H9 (cell line): Measurements from ENCODE around the gene ARL5B. TPM values are rescaled to one million over a fixed set of nuclear protein-coding genes. Genes with fewer than 3 reads are reported as not detected.

ENCODE experiments used
- DNase-seq: peaks from one replicate; pipeline ENCODE4 v3.0.0-alpha.2; 2017
- H2AFZ ChIP-seq: one replicate; pipeline ENCODE4 v1.6.1; 2013; ENCODE audit warnings: mild to moderate bottlenecking, low read length, control low read depth, moderate library complexity
- H2AK5ac ChIP-seq: 2 replicates; pipeline ENCODE4 v1.6.1; 2013; ENCODE audit warnings: low read length, control low read depth, mixed read lengths; ENCODE audit not compliant: insufficient read length
- H2BK120ac ChIP-seq: one replicate; pipeline ENCODE4 v1.6.1; 2013; ENCODE audit warnings: low read depth, mild to moderate bottlenecking, low read length, control low read depth, inconsistent platforms; ENCODE audit not compliant: poor library complexity, severe bottlenecking
- H2BK12ac ChIP-seq: 2 replicates; pipeline ENCODE4 v1.6.1; 2013; ENCODE audit warnings: low read length, control low read depth, mixed read lengths, low read depth; ENCODE audit not compliant: insufficient read length
- H2BK15ac ChIP-seq: 2 replicates; pipeline ENCODE4 v1.6.1; 2013; ENCODE audit warnings: low read depth, low read length, control low read depth
- H2BK20ac ChIP-seq: one replicate; pipeline ENCODE4 v1.6.1; 2013; ENCODE audit warnings: low read depth, mild to moderate bottlenecking, low read length, control low read depth, inconsistent platforms; ENCODE audit not compliant: poor library complexity, severe bottlenecking
- H2BK5ac ChIP-seq: 2 replicates; pipeline ENCODE4 v1.6.1; 2013; ENCODE audit warnings: low read length, control low read depth, mixed read lengths; ENCODE audit not compliant: insufficient read length
- H3K14ac ChIP-seq: 2 replicates; pipeline ENCODE4 v1.6.1; 2013; ENCODE audit warnings: low read length, control low read depth; ENCODE audit not compliant: insufficient read depth
- H3K18ac ChIP-seq: 2 replicates; pipeline ENCODE4 v1.6.1; 2013; ENCODE audit warnings: low read depth, mild to moderate bottlenecking, mixed read lengths, low read length, control low read depth; ENCODE audit not compliant: insufficient read length
- H3K23ac ChIP-seq: 2 replicates; pipeline ENCODE4 v1.6.1; 2013; ENCODE audit warnings: low read length, control low read depth, mixed read lengths, low read depth; ENCODE audit not compliant: insufficient read length
- H3K23me2 ChIP-seq: 2 replicates; pipeline ENCODE4 v1.6.1; 2013; ENCODE audit warnings: low read depth, mild to moderate bottlenecking, mixed read lengths, low read length, control low read depth; ENCODE audit not compliant: insufficient read length, poor library complexity, severe bottlenecking
- H3K27ac ChIP-seq: 2 replicates; pipeline ENCODE4 v1.5.1; 2013; ENCODE audit warnings: low read length, control low read depth, mixed read lengths, low read depth; ENCODE audit not compliant: insufficient read length
- H3K27me3 ChIP-seq: 2 replicates; pipeline ENCODE4 v1.6.1; 2013; ENCODE audit warnings: low read length, control low read depth, inconsistent platforms; ENCODE audit not compliant: insufficient read depth
- H3K4ac ChIP-seq: 2 replicates; pipeline ENCODE4 v1.6.1; 2013; ENCODE audit warnings: low read depth, mild to moderate bottlenecking, control low read depth, inconsistent platforms, low read length, moderate library complexity
- H3K4me1 ChIP-seq: 2 replicates; pipeline ENCODE4 v1.6.1; 2013; ENCODE audit warnings: low read length, control low read depth, inconsistent platforms; ENCODE audit not compliant: insufficient read depth
- H3K4me2 ChIP-seq: 2 replicates; pipeline ENCODE4 v1.6.1; 2013; ENCODE audit warnings: low read length, control low read depth, mixed read lengths; ENCODE audit not compliant: insufficient read length, insufficient read depth
- H3K56ac ChIP-seq: 2 replicates; pipeline ENCODE4 v1.6.1; 2013; ENCODE audit warnings: low read depth, mild to moderate bottlenecking, mixed read lengths, low read length, control low read depth; ENCODE audit not compliant: insufficient read length
- H3K79me1 ChIP-seq: 2 replicates; pipeline ENCODE4 v1.6.1; 2013; ENCODE audit warnings: low read depth, mild to moderate bottlenecking, moderate library complexity, low read length, control low read depth, inconsistent platforms; ENCODE audit not compliant: insufficient read depth, poor library complexity, severe bottlenecking
- H3K79me2 ChIP-seq: 2 replicates; pipeline ENCODE4 v1.6.1; 2013; ENCODE audit warnings: low read length, control low read depth, inconsistent platforms; ENCODE audit not compliant: insufficient read depth
- H3K9ac ChIP-seq: 2 replicates; pipeline ENCODE4 v1.6.1; 2013; ENCODE audit warnings: low read length, control low read depth, mixed read lengths; ENCODE audit not compliant: insufficient read length; ENCODE audit errors: extremely low read depth
- H3K9me3 ChIP-seq: one replicate; pipeline ENCODE4 v1.6.1; 2013; ENCODE audit warnings: low read depth, low read length, inconsistent platforms; ENCODE audit not compliant: control insufficient read depth
- H3T11ph ChIP-seq: one replicate; pipeline ENCODE4 v1.6.1; 2013; ENCODE audit warnings: mild to moderate bottlenecking, low read length, control low read depth, inconsistent platforms
- H4K20me1 ChIP-seq: one replicate; pipeline ENCODE4 v1.6.1; 2013; ENCODE audit not compliant: control insufficient read depth, insufficient read length, insufficient read depth
- H4K5ac ChIP-seq: 2 replicates; pipeline ENCODE4 v1.6.1; 2013; ENCODE audit warnings: low read depth, mild to moderate bottlenecking, mixed read lengths, low read length, control low read depth; ENCODE audit not compliant: insufficient read length
- H4K8ac ChIP-seq: replicated peaks from 2 replicates; pipeline ENCODE4 v1.6.1; 2013; ENCODE audit warnings: low read length, control low read depth, mixed read lengths, low read depth; ENCODE audit not compliant: insufficient read length
- H4K91ac ChIP-seq: 2 replicates; pipeline ENCODE4 v1.6.1; 2013; ENCODE audit warnings: low read depth, mild to moderate bottlenecking, moderate library complexity, mixed read lengths, low read length, control low read depth; ENCODE audit not compliant: insufficient read length
- H3K27ac Mint-ChIP-seq, 3 experiments: 2 replicates in 2 of 3; 3 replicates in 1 of 3; pipeline ENCODE4 v1.8.0; 2020 to 2021; ENCODE audit warnings: mixed read lengths in 3 of 3, mild to moderate bottlenecking in 1 of 3, moderate library complexity in 1 of 3
- H3K27me3 Mint-ChIP-seq: 2 replicates; pipeline ENCODE4 v1.8.0; 2021; ENCODE audit warnings: low read depth, mild to moderate bottlenecking, moderate library complexity, mixed read lengths
- H3K36me3 Mint-ChIP-seq, 3 experiments: 2 replicates in 2 of 3; 3 replicates in 1 of 3; pipeline ENCODE4 v1.8.0; 2020 to 2021; ENCODE audit warnings: low read depth in 3 of 3, mixed read lengths in 3 of 3; ENCODE audit not compliant: insufficient read depth in 1 of 3
- H3K4me1 Mint-ChIP-seq, 2 experiments: 2 replicates each; pipeline ENCODE4 v1.8.0; 2020; ENCODE audit warnings: mixed read lengths in 2 of 2
- H3K4me3 Mint-ChIP-seq, 2 experiments: 2 replicates in 1 of 2; 3 replicates in 1 of 2; pipeline ENCODE4 v1.8.0; 2020 to 2021; ENCODE audit warnings: mild to moderate bottlenecking in 2 of 2, mixed read lengths in 2 of 2, moderate library complexity in 1 of 2
- H3K9me3 Mint-ChIP-seq, 2 experiments: 2 replicates in 1 of 2; 3 replicates in 1 of 2; pipeline ENCODE4 v1.8.0; 2020; ENCODE audit warnings: mild to moderate bottlenecking in 2 of 2, mixed read lengths in 2 of 2, moderate library complexity in 1 of 2
- CTCF ChIP-seq: fragments of 200-600 bp; sonication (generic); conservative IDR thresholded peaks from 3 replicates; pipeline ENCODE4 v1.8.0; 2021; ENCODE audit warnings: antibody characterized with exemption, mild to moderate bottlenecking
- WGBS: extraction: QIAGEN DNeasy Blood & Tissue Kit; methylation state at CpG from one replicate; pipeline ENCODE4 v1.1.7; 2013; ENCODE audit warnings: missing lambda C conversion rate, low lambda C conversion rate, mixed read lengths; ENCODE audit not compliant: insufficient read length; ENCODE audit errors: extremely low coverage; 5-methylcytosine and 5-hydroxymethylcytosine counted together
- total RNA-seq: library from RNA; stranded (reverse); gene quantifications from 2 replicates; pipeline ENCODE4 v1.2.1, GENCODE V29; 2021

The ARL5B gene
- total RNA-seq, 1 experiment from 2014 or later, result 33.9 TPM

DNA sequence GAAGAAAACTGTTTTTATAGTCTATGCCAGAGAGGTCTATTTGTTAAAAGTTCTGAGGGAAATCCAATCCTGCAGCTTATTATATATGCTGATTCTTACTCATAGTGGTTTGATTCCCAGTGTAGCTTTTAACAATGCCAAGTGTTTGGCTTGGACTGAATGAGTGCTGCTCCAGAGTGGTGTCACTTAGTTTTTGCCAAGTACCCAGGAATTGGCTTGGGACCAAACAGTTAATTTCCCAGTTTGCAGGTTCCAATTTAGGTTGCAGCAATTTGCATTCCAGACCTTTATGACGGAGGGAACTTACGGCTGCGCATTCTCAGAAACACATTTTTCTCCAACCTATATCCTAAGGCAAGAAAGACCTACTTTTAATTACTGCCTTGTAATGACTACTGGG, 40.2 kb upstream of the ARL5B start:
- no peak overlapping the region for H2BK20ac ChIP-seq
- H3K23me2 ChIP-seq, result no peaks in the 10 kb centered on the region
- H3K36me3 Mint-ChIP-seq, result peaks cover 7 to 20% (median 17%) of the 10 kb centered on the region in 3 experiments; a peak in 6 of 7 replicates
- no peak overlapping the region for H3T11ph ChIP-seq
- H3K27me3 Mint-ChIP-seq, result no peaks in the 10 kb centered on the region
- no peaks in the 10 kb centered on the region for H3K79me1 ChIP-seq
- H3K56ac ChIP-seq, result no peak overlapping the region
- no peak overlapping the region for H2AK5ac ChIP-seq
- H3K9me3 ChIP-seq, result no peaks in the 10 kb centered on the region
- no peaks in the 10 kb centered on the region for H4K20me1 ChIP-seq
- WGBS, result no CpG with 5 or more reads among the region's 3 CpGs
- no peak overlapping the region for H3K14ac ChIP-seq
- no peaks in the 10 kb centered on the region for H3K4me1 Mint-ChIP-seq
- no peaks in the 10 kb centered on the region for H3K27me3 ChIP-seq
- H4K8ac ChIP-seq, result no peak overlapping the region
- H2BK12ac ChIP-seq, result no peak overlapping the region
- no peak overlapping the region for H2BK5ac ChIP-seq
- H3K9me3 Mint-ChIP-seq, result no peaks in the 10 kb centered on the region
- H3K27ac Mint-ChIP-seq, result no peak overlapping the region
- H3K4me3 Mint-ChIP-seq, result no peak overlapping the region
- no peak for TF ChIP-seq CTCF
- no peak overlapping the region for H3K23ac ChIP-seq
- no peak overlapping the region for H2AFZ ChIP-seq
- H3K27ac ChIP-seq, result no peak overlapping the region
- no peak overlapping the region for H3K18ac ChIP-seq
- no peak for DNase-seq
- no peak overlapping the region for H4K91ac ChIP-seq
- no peaks in the 10 kb centered on the region for H3K79me2 ChIP-seq
- no peaks in the 10 kb centered on the region for H3K4me1 ChIP-seq
- H4K5ac ChIP-seq, result no peak overlapping the region
- no peak overlapping the region for H2BK120ac ChIP-seq
- no peak overlapping the region for H3K4me2 ChIP-seq
- H3K9ac ChIP-seq, result no peak overlapping the region
- H3K4ac ChIP-seq, result no peak overlapping the region
- no peak overlapping the region for H2BK15ac ChIP-seq
